ENCODE results near the gene C1orf50. TPM values are rescaled to one million over a fixed set of nuclear protein-coding genes. Genes with fewer than 3 reads are reported as not detected.
"Not testable (repeated sequence)": the region's sequence is repeated elsewhere in the genome, so short reads cannot be mapped to it uniquely, and the experiment has no call there.

The C1orf50 gene
- total RNA-seq, 2 experiments from 2014 or later: 4.7 to 5.2 TPM

GRCh38 chr1:42750041-42750440 lies 17.0 kb upstream of the C1orf50 start:
- ChIA-PET POLR2A (no interaction called here), CTCF (interaction anchor here (1.1 kb wide), 1 partner anchor 19 kb away, joined by 3 read pairs; no protein-coding TSS in a partner anchor)
- Mint-ChIP-seq H3K9me3 (no peaks in the 10 kb centered on the region), H3K36me3 (ENCODE audit: low read depth) (peaks cover 36% of the 10 kb centered on the region), H3K4me3 (no peak overlapping the region), H3K4me1 (ENCODE audit: low read depth) (no peaks in the 10 kb centered on the region), H3K27ac (no peak overlapping the region), H3K27me3 (no peaks in the 10 kb centered on the region)
- DNase-seq: no peak
- ATAC-seq: no peak
- intact Hi-C loops (cut with micrococcal nuclease): no loop called here
- TF ChIP-seq CTCF (IDR thresholded peaks at IDR 0.05): no peak

GRCh38 chr1:42751511-42752070 lies 15.5 kb upstream of the C1orf50 start:
- H3K4me3 Mint-ChIP-seq; POLR2A ChIA-PET; DNase-seq; H3K27ac Mint-ChIP-seq; H3K27me3 Mint-ChIP-seq; H3K9me3 Mint-ChIP-seq; ATAC-seq; intact Hi-C loops (cut with micrococcal nuclease); H3K4me1 Mint-ChIP-seq (ENCODE audit: low read depth): not testable (repeated sequence)
- CTCF ChIA-PET: interaction anchor here (0.8 kb wide), 1 partner anchor 171 kb away, joined by 3 read pairs; no protein-coding TSS in a partner anchor
- peaks cover 49% of the 10 kb centered on the region for H3K36me3 Mint-ChIP-seq (ENCODE audit: low read depth)

- CTCF ChIA-PET: interaction anchor here (0.8 to 1.6 kb wide), 4 partner anchors 11 to 174 kb away, joined by 3 to 7 read pairs (median 6); partner anchors contain the start of genes C1orf50 and P3H1
- no peaks in the 10 kb centered on the region for H3K4me1 Mint-ChIP-seq (ENCODE audit: low read depth)
- intact Hi-C loops (cut with micrococcal nuclease): no loop called here
- peaks cover 54% of the 10 kb centered on the region for H3K36me3 Mint-ChIP-seq (ENCODE audit: low read depth)
- no peak overlapping the region for H3K4me3 Mint-ChIP-seq
- TF ChIP-seq CTCF (IDR thresholded peaks at IDR 0.05): no peak
- POLR2A ChIA-PET: no interaction called here
- no peaks in the 10 kb centered on the region for H3K27me3 Mint-ChIP-seq
- no peak for ATAC-seq
- H3K9me3 Mint-ChIP-seq: no peaks in the 10 kb centered on the region
- H3K27ac Mint-ChIP-seq: no peak overlapping the region
- DNase-seq: no peak
These were observed 14.8 kb upstream of the C1orf50 start for GRCh38 chr1:42752284-42752683.

GRCh38 chr1:42753070-42753469 lies 14.0 kb upstream of the C1orf50 start:
- H3K27me3 Mint-ChIP-seq: no peaks in the 10 kb centered on the region
- POLR2A ChIA-PET: no interaction called here

More at GRCh38 chr1:42753070-42753469, 14.0 kb upstream of the C1orf50 start:
- CTCF ChIA-PET: interaction anchor here (1.0 to 1.6 kb wide), 3 partner anchors 10 to 175 kb away, joined by 4 to 7 read pairs (median 7); partner anchors contain the start of genes C1orf50 and P3H1
- Mint-ChIP-seq H3K36me3 (ENCODE audit: low read depth) (peaks cover 57% of the 10 kb centered on the region), H3K4me1 (ENCODE audit: low read depth) (no peaks in the 10 kb centered on the region), H3K27ac (no peak overlapping the region), H3K9me3 (no peaks in the 10 kb centered on the region), H3K4me3 (no peak overlapping the region)
- no peak for ATAC-seq
- intact Hi-C loops (cut with micrococcal nuclease): no loop called here
- no peak for DNase-seq
- no peak for TF ChIP-seq CTCF (IDR thresholded peaks at IDR 0.05)
